AG08395 (cell line): Measurements from ENCODE around the gene SEMA6A.

Experiments
- DNase-seq: peaks from one replicate; pipeline ENCODE4 v3.0.0; 2012; ENCODE audit warnings: mixed read lengths, low spot score

SEMA6A gene

GRCh38 chr5:116459301-116459700 lies 115.3 kb downstream of the SEMA6A start:
- no peak for DNase-seq

DNA sequence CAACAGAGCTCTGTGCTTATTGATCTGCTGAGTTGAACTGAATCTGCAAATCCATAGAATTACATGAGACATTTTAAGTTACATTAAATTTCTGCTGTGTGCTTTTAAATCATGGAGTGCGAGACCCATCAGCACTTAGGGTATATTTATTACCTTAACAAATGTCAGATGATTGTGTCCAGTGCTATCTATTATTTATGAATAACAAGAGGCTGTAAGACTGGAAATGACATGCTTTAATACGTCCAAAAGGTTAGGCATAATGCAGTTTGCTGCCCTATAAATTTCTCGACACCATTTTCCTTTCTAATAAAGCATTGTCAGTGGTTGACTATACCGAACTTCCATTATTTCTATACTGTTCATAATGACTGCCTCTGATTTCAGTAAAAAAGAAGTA lies 117.6 kb downstream of the SEMA6A start:
- DNase-seq = no peak

GRCh38 chr5:116456036-116456435 lies 118.6 kb downstream of the SEMA6A start:
- no peak for DNase-seq

GRCh38 chr5:116455061-116455460 lies 119.6 kb downstream of the SEMA6A start:
- DNase-seq = peak; percentile 37

GRCh38 chr5:116454417-116454927 lies 120.2 kb downstream of the SEMA6A start:
- DNase-seq = peak; percentile 91

GRCh38 chr5:116453988-116454411 lies 120.6 kb downstream of the SEMA6A start:
- no peak for DNase-seq

DNA sequence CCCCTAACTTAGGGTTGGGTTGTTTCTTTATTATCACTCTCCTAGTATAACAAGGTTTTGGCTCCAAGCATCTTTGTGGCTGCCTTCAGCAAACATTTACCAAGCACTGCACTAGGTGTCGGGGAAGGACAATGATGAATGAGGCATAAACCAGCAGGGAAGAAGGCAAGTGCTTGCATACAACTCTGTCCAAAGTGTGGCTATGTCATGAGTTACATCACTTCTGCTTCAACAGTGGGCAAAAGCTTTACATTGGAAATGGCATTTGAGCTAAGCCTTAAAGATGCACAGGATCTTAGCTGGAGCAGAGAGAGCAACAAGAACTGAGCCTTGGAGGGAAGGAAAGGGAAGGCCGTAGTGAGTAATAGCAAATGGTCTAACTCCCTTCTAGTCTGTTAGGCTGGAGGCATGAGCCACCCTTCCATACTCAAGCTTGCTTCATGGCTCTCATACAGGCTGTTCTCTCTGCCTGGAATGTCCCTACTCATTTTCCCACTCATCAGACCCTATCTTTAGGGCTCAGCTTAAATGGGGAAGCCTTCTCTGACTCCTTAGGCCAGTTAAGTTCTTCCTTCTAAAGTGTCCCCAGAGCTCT lies 121.8 kb downstream of the SEMA6A start:
- DNase-seq = no peak

GRCh38 chr5:116451905-116452450 lies 122.6 kb downstream of the SEMA6A start:
- no peak for DNase-seq

GRCh38 chr5:116451066-116451465 lies 123.6 kb downstream of the SEMA6A start:
- no peak for DNase-seq

DNA sequence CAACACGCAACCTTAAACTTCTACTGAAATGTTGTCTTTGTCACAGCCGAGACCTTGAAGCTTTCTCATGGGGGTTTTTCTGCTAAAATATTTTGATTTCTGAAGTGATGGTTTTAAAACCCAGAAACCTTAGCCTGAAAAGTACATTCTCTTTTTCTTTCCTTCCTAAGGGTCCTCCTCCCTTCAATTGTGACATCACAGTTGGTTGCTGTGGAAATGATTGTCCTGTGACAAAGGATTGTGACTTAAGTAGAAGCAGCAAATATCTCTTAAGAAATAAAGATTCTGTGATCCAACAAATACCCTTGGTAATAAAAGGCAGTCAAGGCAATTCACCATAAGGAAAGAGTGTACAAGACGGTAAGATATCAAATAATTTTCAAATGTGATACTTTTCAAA lies 125.2 kb downstream of the SEMA6A start:
- no peak for DNase-seq

GRCh38 chr5:116448870-116449427 lies 125.7 kb downstream of the SEMA6A start:
- DNase-seq = no peak

DNA sequence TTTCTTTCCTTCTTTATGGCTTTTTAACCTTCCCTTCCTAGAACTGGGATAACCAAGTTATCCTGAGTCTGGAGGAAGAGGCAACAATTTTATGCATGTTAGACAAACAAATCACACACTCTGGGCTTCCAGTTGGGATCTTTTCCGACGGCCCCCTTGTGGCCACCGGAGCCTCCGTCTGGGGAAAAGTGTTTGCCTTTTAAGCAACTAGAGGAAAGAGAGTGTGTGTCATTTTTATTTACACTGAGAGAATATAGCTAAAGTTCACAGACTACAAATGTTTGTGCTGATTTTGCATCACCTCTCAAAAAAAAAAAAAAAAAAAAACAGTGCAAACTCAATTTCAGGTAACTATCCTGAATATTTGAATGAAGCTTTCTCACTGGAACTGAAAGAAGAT lies 126.2 kb downstream of the SEMA6A start:
- no peak for DNase-seq

- no peak for DNase-seq
Observed at GRCh38 chr5:116446356-116447005, 128.1 kb downstream of the SEMA6A start.

DNA sequence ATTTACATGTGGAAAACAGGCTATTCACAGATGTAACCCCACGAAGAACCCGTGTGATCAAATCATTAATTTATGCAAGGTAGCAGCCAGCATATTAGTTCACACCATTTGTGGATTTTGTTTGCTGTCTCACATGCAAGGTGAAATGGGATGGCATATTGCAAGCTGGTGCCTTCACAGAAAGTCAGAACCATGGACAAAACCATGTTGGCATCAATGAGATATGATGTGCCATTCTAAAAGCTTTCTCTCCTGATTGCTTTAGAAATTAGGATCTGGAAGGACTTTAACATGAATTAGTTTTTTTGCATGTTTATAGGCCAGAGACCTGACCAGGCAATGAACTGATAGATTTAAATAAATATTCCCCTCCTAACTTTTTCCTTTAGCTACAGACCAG lies 129.3 kb downstream of the SEMA6A start:
- no peak for DNase-seq

- no peak for DNase-seq
Observed at GRCh38 chr5:116444373-116445295, 130.0 kb downstream of the SEMA6A start.

GRCh38 chr5:116442931-116443551 lies 131.6 kb downstream of the SEMA6A start:
- no peak for DNase-seq

DNA sequence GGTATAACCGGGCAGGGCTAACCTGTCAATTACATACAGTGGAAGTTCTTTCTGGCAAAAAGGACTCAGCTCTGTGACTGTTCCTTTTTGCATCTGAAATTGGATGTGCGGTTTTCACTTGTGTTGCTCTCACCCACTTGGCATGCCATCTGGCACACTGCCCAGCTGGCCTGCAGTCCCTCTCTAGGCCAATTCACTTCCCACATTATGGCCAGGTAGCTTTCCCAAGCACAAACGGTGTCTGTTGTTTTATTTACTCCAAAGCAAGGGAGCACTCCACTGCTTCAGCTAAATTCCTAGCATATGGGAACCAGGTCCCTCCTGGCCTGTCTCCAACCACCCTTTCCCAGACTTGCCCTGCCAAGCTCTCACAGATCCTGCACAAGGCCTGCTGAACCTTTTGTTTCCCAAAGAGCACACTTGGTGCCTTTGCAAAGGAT lies 132.5 kb downstream of the SEMA6A start:
- peak; percentile 24 for DNase-seq

DNA sequence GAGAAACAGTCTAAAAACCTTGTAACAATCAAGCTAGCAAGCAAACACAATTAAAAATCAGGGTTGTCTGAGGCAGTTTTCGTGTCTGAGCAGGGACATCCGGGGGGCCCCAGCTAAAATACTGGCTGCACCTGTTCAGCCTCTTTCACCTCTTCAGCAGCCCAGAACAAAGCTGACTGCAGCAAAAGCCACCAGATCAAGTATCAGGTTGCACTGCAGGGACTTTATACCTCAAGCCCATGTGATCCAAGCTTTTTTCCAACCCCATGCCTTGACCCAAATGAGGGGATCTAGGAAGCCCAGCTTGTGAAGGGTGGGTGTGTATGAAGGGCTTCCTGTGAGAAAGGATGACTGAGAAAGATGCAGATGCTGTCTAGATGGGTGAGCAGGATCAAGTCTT lies 133.4 kb downstream of the SEMA6A start:
- DNase-seq = no peak

DNA sequence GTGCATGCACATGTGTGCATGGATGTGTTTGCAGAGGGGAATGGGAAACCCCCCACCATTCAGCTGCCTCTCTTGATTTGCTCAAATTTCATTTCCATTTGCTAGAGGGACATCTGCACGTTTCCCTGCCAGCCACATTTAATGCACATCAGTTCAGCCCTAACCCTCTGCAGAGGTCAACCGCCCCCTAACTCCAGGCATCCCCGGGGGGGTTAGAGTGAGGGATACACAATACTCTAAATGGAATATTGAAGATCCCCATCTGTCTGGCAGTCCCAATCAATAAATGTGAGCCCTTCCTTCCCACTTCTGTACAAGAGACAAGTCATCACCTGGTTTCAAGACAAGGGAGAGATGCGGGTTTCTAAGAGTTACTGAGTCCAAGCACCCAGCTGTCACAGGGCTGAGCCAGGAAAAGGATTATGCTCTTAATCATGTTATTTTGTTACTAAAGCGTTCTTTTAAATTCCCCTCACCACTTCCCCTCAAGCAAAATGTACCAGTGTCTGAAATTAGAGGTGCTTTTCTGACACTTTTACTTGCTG lies 134.1 kb downstream of the SEMA6A start:
- DNase-seq = no peak

DNA sequence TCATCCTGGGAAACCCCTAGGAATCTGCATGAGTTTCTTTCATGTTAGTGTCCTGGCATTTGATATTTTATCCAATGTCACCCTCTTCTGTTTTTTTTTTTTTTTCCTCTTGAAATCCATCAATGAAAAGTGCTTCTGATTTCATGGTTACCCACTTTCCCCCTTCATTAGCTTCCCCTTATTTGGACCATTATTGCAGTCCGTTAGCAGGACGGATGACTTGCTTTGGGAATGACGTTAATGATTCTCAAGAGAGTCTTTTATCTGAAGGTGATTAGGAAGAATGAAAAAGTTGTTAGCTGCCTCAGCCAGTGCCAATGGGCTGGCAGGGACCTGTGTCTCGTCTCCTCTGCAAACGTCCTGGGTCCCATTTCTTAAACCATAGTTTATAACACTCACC lies 134.7 kb downstream of the SEMA6A start:
- no peak for DNase-seq

- no peak for DNase-seq
Observed at GRCh38 chr5:116438979-116439554, 135.6 kb downstream of the SEMA6A start.
